Adrenal gland (tissue), 12 donors: ENCODE results near the gene SULF2. TPM values are rescaled to one million over a fixed set of nuclear protein-coding genes. Genes with fewer than 3 reads are reported as not detected.

ENCODE experiments used
- DNase-seq, 7 donors: peaks; one replicate each; pipeline ENCODE4 v3.0.0-alpha.2; 2019 to 2020
- H3K27ac ChIP-seq, 5 donors: fragments of 200-600 bp; sonication (generic) in 4 of 5; 1 replicate in 3 of 5; 2 replicates in 2 of 5; pipeline versions ENCODE4 v1.5.1 to v1.8.0; 2016 to 2020; ENCODE audit warnings: mild to moderate bottlenecking in 1 of 5
- H3K27me3 ChIP-seq: fragments of 200-600 bp; 2 replicates; pipeline ENCODE4 v1.8.0; 2021
- H3K36me3 ChIP-seq, 2 donors: fragments of 200-600 bp; replicated peaks in 1 of 2; 1 replicate in 1 of 2; 2 replicates in 1 of 2; pipeline versions ENCODE4 v1.5.1 to v1.8.0; 2018 to 2022
- H3K4me1 ChIP-seq, 2 donors: fragments of 200-600 bp; replicated peaks in 1 of 2; 1 replicate in 1 of 2; 2 replicates in 1 of 2; pipeline versions ENCODE4 v1.5.1 to v1.8.0; 2018 to 2021
- H3K4me3 ChIP-seq, 4 donors: fragments of 200-600 bp; sonication (generic) in 3 of 4; one replicate each; pipeline ENCODE4 v1.5.1; 2016 to 2018
- H3K9me3 ChIP-seq, 3 donors: fragments of 200-600 bp; sonication (generic) in 1 of 3; replicated peaks in 1 of 3; 1 replicate in 2 of 3; 2 replicates in 1 of 3; pipeline versions ENCODE4 v1.5.1 to v1.8.0; 2016 to 2021
- CTCF ChIP-seq, 6 experiments: fragments of 450-650 bp in 4 of 6; fragments of 200-600 bp in 2 of 6; sonication (generic) in 1 of 6; IDR thresholded peaks; 1 replicate in 5 of 6; 2 replicates in 1 of 6; pipeline versions ENCODE4 v1.5.1 to v1.8.0; 2016 to 2021; ENCODE audit warnings: antibody characterized with exemption in 6 of 6, mild to moderate bottlenecking in 2 of 6, moderate library complexity in 1 of 6
- POLR2A ChIP-seq, 2 donors: fragments of 450-650 bp; IDR thresholded peaks; one replicate each; pipeline ENCODE4 v1.6.1; 2017; ENCODE audit warnings: antibody characterized with exemption in 2 of 2, mild to moderate bottlenecking in 2 of 2, moderate library complexity in 1 of 2
- WGBS, 4 donors: extraction: QIAGEN DNeasy Blood & Tissue Kit in 2 of 4; methylation state at CpG; one replicate each; pipeline versions ENCODE4 v1.1.5 to v1.1.7; 2013 to 2017; 5-methylcytosine and 5-hydroxymethylcytosine counted together
- intact Hi-C, 2 donors: fragments of 100-400 bp; cut with DNase I; formaldehyde crosslinking; loops; one replicate each; pipeline versions ENCODE4 v1.14.1 to v1.15.0; 2022 to 2023
- polyA plus RNA-seq, 3 donors: library from polyadenylated mRNA; stranded (reverse); fragments of 200-250 nt in 2 of 3; fragments of 350-450 nt in 1 of 3; fragmentation: Illumina TruSeq in 1 of 3; extraction: RNeasy Lipid Tissue Mini Kit (QIAGEN cat#74804) in 1 of 3; gene quantifications; one replicate each; pipeline ENCODE4 v1.2.3, GENCODE V29; 2013 to 2014
- total RNA-seq, 9 donors: library from RNA; depleted of rRNA in 4 of 9; stranded (reverse); fragments of >200 nt in 4 of 9; fragments of 120-200 nt in 1 of 9; fragmentation: NEBNext Ultra II Directional in 1 of 9; extraction: Animal tissue kit (Norgen Biotek cat#: 25700) in 1 of 9; gene quantifications; one replicate each; pipeline versions ENCODE4 v1.1.0 to v1.2.4, GENCODE V29; 2013 to 2023
- donor health status: healthy with polysubstance abuse.
- donor health status: Bipolar disorder and iron deficiency.
- donor health status: DM: yes; HTN: yes; CAD: no.
- donor health status: DM: no; HTN: no; CAD: no.
- donor health status: DM: no; HTN: no; CAD: no.
- donor health status: DM: yes; HTN: yes; CAD: no.

Gene SULF2
- total and polyA plus RNA-seq, 12 donors: 13.5 to 42.5 (median 25.6) TPM

- 71 to 84% (median 82%) methylated on average over 7 of the region's 7 CpGs for WGBS, 4 donors
- H3K9me3 ChIP-seq: no peaks in the 10 kb centered on the region
- peaks cover 16% of the 10 kb centered on the region for H3K27me3 ChIP-seq
- DNase-seq: no peak
- no peak overlapping the region for H3K4me3 ChIP-seq
- no peak for TF ChIP-seq POLR2A (IDR thresholded peaks at IDR 0.05)
- TF ChIP-seq CTCF (IDR thresholded peaks at IDR 0.05): no peak
- H3K27ac ChIP-seq: no peak overlapping the region
- no peaks in the 10 kb centered on the region for H3K4me1 ChIP-seq
- H3K36me3 ChIP-seq: no peaks in the 10 kb centered on the region
- intact Hi-C loops: no loop called here
Observed at GRCh38 chr20:47817573-47817972, 32.3 kb upstream of the SULF2 start.

- Histone ChIP-seq H3K4me3 (no peak overlapping the region), H3K4me1 (no peaks in the 10 kb centered on the region), H3K27ac (no peak overlapping the region), H3K36me3 (no peaks in the 10 kb centered on the region), H3K9me3 (no peaks in the 10 kb centered on the region), H3K27me3 (peaks cover 16% of the 10 kb centered on the region)
- DNase-seq: no peak
- no peak for TF ChIP-seq CTCF (IDR thresholded peaks at IDR 0.05)
- TF ChIP-seq POLR2A (IDR thresholded peaks at IDR 0.05): no peak
- intact Hi-C loops: no loop called here
- 42 to 56% (median 53%) methylated on average over 4 to 5 of the region's 5 CpGs for WGBS, 4 donors
Observed at GRCh38 chr20:47816487-47817451, 31.5 kb upstream of the SULF2 start.

DNA sequence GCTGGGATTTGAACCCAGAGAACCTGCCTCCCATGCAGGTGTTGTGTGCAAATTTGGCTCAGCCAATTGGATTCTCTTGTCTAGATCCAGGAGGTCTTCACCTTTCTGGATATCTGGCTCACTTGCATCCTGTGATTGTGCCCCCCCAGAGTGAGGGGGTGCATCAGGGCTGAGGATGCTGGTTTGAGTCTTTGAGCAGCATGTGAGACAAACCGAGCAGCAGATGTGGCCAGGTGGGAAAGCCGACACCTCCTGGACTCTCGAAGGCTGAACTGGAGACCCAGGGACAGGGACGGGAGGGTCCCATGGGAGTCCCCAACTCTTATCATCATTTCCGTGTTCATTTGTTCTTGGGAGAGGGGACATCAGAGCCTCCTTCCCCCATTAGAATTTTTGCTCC, 30.6 kb upstream of the SULF2 start:
- intact Hi-C loops: no loop called here
- H3K27ac ChIP-seq: no peak overlapping the region
- H3K27me3 ChIP-seq: peaks cover 16% of the 10 kb centered on the region
- no peaks in the 10 kb centered on the region for H3K9me3 ChIP-seq
- H3K36me3 ChIP-seq: no peaks in the 10 kb centered on the region
- DNase-seq: no peak
- H3K4me1 ChIP-seq: no peaks in the 10 kb centered on the region
- 64 to 88% (median 69%) methylated on average over 5 of the region's 5 CpGs for WGBS, 4 donors
- TF ChIP-seq CTCF (IDR thresholded peaks at IDR 0.05): no peak
- TF ChIP-seq POLR2A (IDR thresholded peaks at IDR 0.05): no peak
- no peak overlapping the region for H3K4me3 ChIP-seq

DNA sequence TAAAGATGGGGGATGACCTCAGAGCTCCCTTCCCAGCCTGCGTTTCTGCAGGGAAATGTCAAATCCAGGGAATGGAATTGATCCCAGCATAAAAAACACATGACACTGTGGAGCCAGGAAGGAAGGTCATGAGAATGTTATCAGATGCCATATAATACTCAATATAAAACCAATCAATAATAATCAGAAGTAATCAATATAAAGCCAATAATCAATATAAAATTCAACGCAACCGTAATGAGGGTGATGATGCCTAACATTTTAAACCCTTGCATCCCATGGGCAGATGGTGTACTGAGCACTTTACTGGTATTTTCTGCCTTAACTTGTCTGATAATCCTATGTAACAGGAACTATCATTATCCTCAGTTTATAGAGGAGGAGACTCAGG, 30.1 kb upstream of the SULF2 start:
- H3K36me3 ChIP-seq: no peaks in the 10 kb centered on the region
- H3K27ac ChIP-seq: no peak overlapping the region
- peaks cover 16% of the 10 kb centered on the region for H3K27me3 ChIP-seq
- intact Hi-C loops: no loop called here
- no peak overlapping the region for H3K4me3 ChIP-seq
- DNase-seq: no peak
- no peaks in the 10 kb centered on the region for H3K4me1 ChIP-seq
- H3K9me3 ChIP-seq: no peaks in the 10 kb centered on the region
- WGBS, 4 donors: 70 to 76% (median 74%) methylated on average over 3 of the region's 3 CpGs
- TF ChIP-seq CTCF (IDR thresholded peaks at IDR 0.05): no peak
- no peak for TF ChIP-seq POLR2A (IDR thresholded peaks at IDR 0.05)
